Keratinocyte (primary cell): ENCODE results near the gene SKIC2. TPM values are rescaled to one million over a fixed set of nuclear protein-coding genes. Genes with fewer than 3 reads are reported as not detected.

Experiments used
- DNase-seq: peaks from one replicate; pipeline ENCODE4 v3.0.0-alpha.2; 2011; ENCODE audit warnings: low read depth, missing footprints, low spot score
- FAIRE-seq: peaks from 2 replicates; lab custom pipeline; 2011; peaks lifted over from hg19 to GRCh38; lab: Jason Lieb, UNC
- H2AFZ ChIP-seq: 2 replicates; pipeline ENCODE4 v1.6.0; 2012; ENCODE audit warnings: low read length, control low read depth, inconsistent platforms; ENCODE audit not compliant: control insufficient read depth
- H3K27ac ChIP-seq: 2 replicates; pipeline ENCODE4 v1.5.1; 2011; ENCODE audit warnings: low read length; ENCODE audit not compliant: control insufficient read depth, insufficient read depth
- H3K27me3 ChIP-seq: 3 replicates; pipeline ENCODE4 v1.6.0; 2011; ENCODE audit warnings: low read length; ENCODE audit not compliant: control insufficient read depth, insufficient read depth; ENCODE audit errors: extremely low read depth
- H3K36me3 ChIP-seq, 2 experiments: 2 replicates in 1 of 2; 3 replicates in 1 of 2; pipeline ENCODE4 v1.5.1; 2011; ENCODE audit warnings: low read length in 2 of 2, mild to moderate bottlenecking in 1 of 2; ENCODE audit not compliant: control insufficient read depth in 2 of 2, insufficient read depth in 2 of 2; ENCODE audit errors: extremely low read depth in 1 of 2
- H3K4me1 ChIP-seq: 3 replicates; pipeline ENCODE4 v1.5.1; 2011; ENCODE audit warnings: low read length; ENCODE audit not compliant: control insufficient read depth, insufficient read depth; ENCODE audit errors: extremely low read depth
- H3K4me2 ChIP-seq: 3 replicates; pipeline ENCODE4 v1.6.0; 2011; ENCODE audit warnings: low read depth, low read length; ENCODE audit not compliant: control insufficient read depth, insufficient read depth; ENCODE audit errors: extremely low read depth
- H3K4me3 ChIP-seq, 3 experiments: fragments of 200-600 bp in 1 of 3; sonication (generic) in 1 of 3; 2 replicates in 2 of 3; 3 replicates in 1 of 3; pipeline ENCODE4 v1.5.1; 2011 to 2016; ENCODE audit warnings: low read length in 3 of 3, mild to moderate bottlenecking in 3 of 3, control low read depth in 2 of 3, inconsistent platforms in 1 of 3, low read depth in 1 of 3, mixed read lengths in 1 of 3, mixed run types in 1 of 3, moderate library complexity in 1 of 3; ENCODE audit not compliant: control insufficient read depth in 2 of 3, insufficient read depth in 2 of 3; ENCODE audit errors: extremely low read depth in 1 of 3
- H3K79me2 ChIP-seq: 2 replicates; pipeline ENCODE4 v1.6.0; 2012; ENCODE audit warnings: low read length; ENCODE audit not compliant: control insufficient read depth, insufficient read depth
- H3K9ac ChIP-seq: 3 replicates; pipeline ENCODE4 v1.6.0; 2011; ENCODE audit warnings: low read length; ENCODE audit not compliant: control insufficient read depth, insufficient read depth; ENCODE audit errors: extremely low read depth
- H3K9me1 ChIP-seq: 3 replicates; pipeline ENCODE4 v1.6.0; 2011; ENCODE audit warnings: low read length; ENCODE audit not compliant: control insufficient read depth, insufficient read depth; ENCODE audit errors: extremely low read depth
- H3K9me3 ChIP-seq: 2 replicates; pipeline ENCODE4 v1.5.1; 2012; ENCODE audit warnings: low read depth, low read length; ENCODE audit not compliant: control insufficient read depth
- H4K20me1 ChIP-seq: 3 replicates; pipeline ENCODE4 v1.6.0; 2011; ENCODE audit warnings: low read length; ENCODE audit not compliant: control insufficient read depth, insufficient read depth; ENCODE audit errors: extremely low read depth
- EZH2 ChIP-seq: IDR thresholded peaks from one replicate; pipeline ENCODE4 v1.6.1; 2012; ENCODE audit warnings: inconsistent platforms, mild to moderate bottlenecking, low read length, moderate library complexity
- dilution Hi-C: fragments of 300-500 bp; cut with MboI; formaldehyde crosslinking; loops from one replicate; pipeline ENCODE4 v1.7.0; 2020; ENCODE audit warnings: low sequenced_read_pairs; ENCODE audit not compliant: extremely low pct_ligation_motif_present
- polyA plus RNA-seq, 5 experiments: library from polyadenylated mRNA; depleted of rRNA in 3 of 5; stranded (reverse) in 3 of 5; stranded (forward) in 1 of 5; unstranded in 1 of 5; fragments of >200 nt; gene quantifications; 1 replicate in 1 of 5; 2 replicates in 3 of 5; 3 replicates in 1 of 5; pipeline versions ENCODE4 v1.2.1 to v1.2.3, GENCODE V29; 2011 to 2012; ENCODE audit warnings: missing spikeins in 2 of 5, low read depth in 1 of 5, low replicate concordance in 1 of 5
- TF ChIP-seq, protein P1 (sequence below), 3 experiments: IDR thresholded peaks in 1 of 3; conservative IDR thresholded peaks in 1 of 3; optimal IDR thresholded peaks in 1 of 3; 2 replicates in 2 of 3; 3 replicates in 1 of 3; pipeline versions ENCODE3 to v1.5.1; 2011; ENCODE audit warnings: low read length in 3 of 3, mild to moderate bottlenecking in 3 of 3, moderate library complexity in 2 of 3, control low read depth in 1 of 3, inconsistent platforms in 1 of 3; ENCODE audit not compliant: insufficient read depth in 2 of 3; ENCODE audit errors: extremely low read depth in 1 of 3

SKIC2 gene
- polyA plus RNA-seq, 1 donor (not counting 4 experiments of a cell fraction or from before 2014, with no cell fraction given) = 24.5 TPM

DNA sequence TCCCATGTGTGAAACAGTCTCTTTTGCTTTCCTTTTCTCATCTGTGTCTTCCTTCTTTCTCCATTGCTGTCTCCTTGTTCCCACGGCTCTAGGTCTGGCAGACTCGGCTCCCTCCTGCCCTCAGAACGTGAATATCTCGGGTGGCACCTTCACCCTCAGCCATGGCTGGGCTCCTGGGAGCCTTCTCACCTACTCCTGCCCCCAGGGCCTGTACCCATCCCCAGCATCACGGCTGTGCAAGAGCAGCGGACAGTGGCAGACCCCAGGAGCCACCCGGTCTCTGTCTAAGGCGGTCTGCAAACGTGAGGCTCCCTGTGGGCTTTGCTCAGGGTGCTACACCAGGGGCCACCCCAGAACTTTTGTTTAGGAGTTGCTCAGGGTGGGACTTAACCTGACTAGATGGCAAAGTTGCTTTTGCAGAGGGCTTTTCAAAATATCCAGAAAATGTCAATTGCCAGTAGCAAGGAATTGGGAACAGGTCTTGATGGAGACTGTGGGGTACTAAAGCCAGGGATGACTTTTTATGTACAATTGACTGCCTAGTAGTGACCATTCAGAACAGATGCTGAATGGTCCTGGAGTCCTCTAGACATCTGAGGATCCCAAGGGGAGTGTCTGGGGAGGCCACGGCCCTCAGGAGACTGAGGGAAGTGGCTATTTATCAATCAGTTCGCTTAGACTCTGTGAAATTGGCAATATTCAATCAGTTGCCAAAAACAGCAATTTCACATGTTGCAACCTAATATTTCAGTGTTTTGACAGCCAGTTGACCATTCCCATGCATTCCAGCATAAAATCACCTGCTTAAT is 30.9 kb upstream of the SKIC2 start:
- Histone ChIP-seq H3K4me3 (no peak overlapping the region), H3K4me2 (no peak overlapping the region), H3K36me3 (no peaks in the 10 kb centered on the region), H3K79me2 (no peaks in the 10 kb centered on the region), H3K4me1 (no peaks in the 10 kb centered on the region), H4K20me1 (no peaks in the 10 kb centered on the region), H2AFZ (no peak overlapping the region), H3K27me3 (peaks cover 7% of the 10 kb centered on the region), H3K9ac (no peak overlapping the region), H3K27ac (no peak overlapping the region), H3K9me1 (no peaks in the 10 kb centered on the region), H3K9me3 (no peaks in the 10 kb centered on the region)
- FAIRE-seq (no peak), DNase-seq (no peak)
- no peak for TF ChIP-seq EZH2
- TF ChIP-seq, protein P1, sequence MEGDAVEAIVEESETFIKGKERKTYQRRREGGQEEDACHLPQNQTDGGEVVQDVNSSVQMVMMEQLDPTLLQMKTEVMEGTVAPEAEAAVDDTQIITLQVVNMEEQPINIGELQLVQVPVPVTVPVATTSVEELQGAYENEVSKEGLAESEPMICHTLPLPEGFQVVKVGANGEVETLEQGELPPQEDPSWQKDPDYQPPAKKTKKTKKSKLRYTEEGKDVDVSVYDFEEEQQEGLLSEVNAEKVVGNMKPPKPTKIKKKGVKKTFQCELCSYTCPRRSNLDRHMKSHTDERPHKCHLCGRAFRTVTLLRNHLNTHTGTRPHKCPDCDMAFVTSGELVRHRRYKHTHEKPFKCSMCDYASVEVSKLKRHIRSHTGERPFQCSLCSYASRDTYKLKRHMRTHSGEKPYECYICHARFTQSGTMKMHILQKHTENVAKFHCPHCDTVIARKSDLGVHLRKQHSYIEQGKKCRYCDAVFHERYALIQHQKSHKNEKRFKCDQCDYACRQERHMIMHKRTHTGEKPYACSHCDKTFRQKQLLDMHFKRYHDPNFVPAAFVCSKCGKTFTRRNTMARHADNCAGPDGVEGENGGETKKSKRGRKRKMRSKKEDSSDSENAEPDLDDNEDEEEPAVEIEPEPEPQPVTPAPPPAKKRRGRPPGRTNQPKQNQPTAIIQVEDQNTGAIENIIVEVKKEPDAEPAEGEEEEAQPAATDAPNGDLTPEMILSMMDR (optimal IDR thresholded peaks at IDR 0.05 in 1 of 3, IDR thresholded peaks at IDR 0.05 in 1 of 3, conservative IDR thresholded peaks at IDR 0.05 in 1 of 3; ENCODE audit: extremely low read depth in 1 of 3, insufficient read depth in 2 of 3, low read length in 3 of 3) = no peak
- dilution Hi-C loops = no loop called here

DNA sequence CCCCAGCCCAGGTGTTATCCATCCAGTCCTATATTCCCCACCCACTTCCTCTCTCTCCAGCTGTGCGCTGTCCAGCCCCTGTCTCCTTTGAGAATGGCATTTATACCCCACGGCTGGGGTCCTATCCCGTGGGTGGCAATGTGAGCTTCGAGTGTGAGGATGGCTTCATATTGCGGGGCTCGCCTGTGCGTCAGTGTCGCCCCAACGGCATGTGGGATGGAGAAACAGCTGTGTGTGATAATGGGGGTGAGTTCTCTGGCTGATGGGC is 30.4 kb upstream of the SKIC2 start:
- H4K20me1 ChIP-seq = no peaks in the 10 kb centered on the region
- peaks cover 11% of the 10 kb centered on the region for H3K27me3 ChIP-seq
- no peak overlapping the region for H3K4me2 ChIP-seq
- H3K4me3 ChIP-seq = no peak overlapping the region
- no peaks in the 10 kb centered on the region for H3K9me3 ChIP-seq
- H3K9me1 ChIP-seq = no peaks in the 10 kb centered on the region
- no peak overlapping the region for H2AFZ ChIP-seq
- no peak for TF ChIP-seq EZH2
- TF ChIP-seq, protein P1 (optimal IDR thresholded peaks at IDR 0.05 in 1 of 3, IDR thresholded peaks at IDR 0.05 in 1 of 3, conservative IDR thresholded peaks at IDR 0.05 in 1 of 3; ENCODE audit: extremely low read depth in 1 of 3, insufficient read depth in 2 of 3, low read length in 3 of 3) = no peak
- dilution Hi-C loops = no loop called here
- H3K79me2 ChIP-seq = no peaks in the 10 kb centered on the region
- no peaks in the 10 kb centered on the region for H3K4me1 ChIP-seq
- no peak overlapping the region for H3K9ac ChIP-seq
- DNase-seq = no peak
- H3K27ac ChIP-seq = no peak overlapping the region
- FAIRE-seq = no peak
- no peaks in the 10 kb centered on the region for H3K36me3 ChIP-seq
